Activated T-cell treated with anti-CD3 and anti-CD28 coated beads, Interleukin-2, amount 50 U/mL, for 72 hours (primary cell): ENCODE results near the gene PSMG1. TPM values are rescaled to one million over a fixed set of nuclear protein-coding genes. Genes with fewer than 3 reads are reported as not detected.
"Not testable (repeated sequence)": the region's sequence is repeated elsewhere in the genome, so short reads cannot be mapped to it uniquely, and the experiment has no call there.

Experiments
- ATAC-seq, 2 donors: fragments of 150-1000 bp; cut with Tn5 transposase; replicated peaks in 1 of 2; 2 replicates each; pipeline ENCODE4 v1.10.0; 2021; ENCODE audit warnings: moderate library complexity in 2 of 2, mild to moderate bottlenecking in 1 of 2
- DNase-seq, 2 donors: peaks; one replicate each; pipeline ENCODE4 v3.0.0; 2021 to 2022; ENCODE audit warnings: mixed read lengths in 1 of 2
- H3K27ac Mint-ChIP-seq: one replicate; pipeline ENCODE4 v1.8.0; 2022; ENCODE audit warnings: mild to moderate bottlenecking, moderate library complexity, mixed read lengths
- H3K27me3 Mint-ChIP-seq: one replicate; pipeline ENCODE4 v1.8.0; 2022; ENCODE audit warnings: low read depth, mixed read lengths
- H3K36me3 Mint-ChIP-seq, 2 donors: one replicate each; pipeline ENCODE4 v1.8.0; 2022; ENCODE audit warnings: mixed read lengths in 2 of 2, mild to moderate bottlenecking in 1 of 2; ENCODE audit not compliant: insufficient read depth in 2 of 2
- H3K4me1 Mint-ChIP-seq: one replicate; pipeline ENCODE4 v1.8.0; 2022; ENCODE audit warnings: low read depth, mixed read lengths
- H3K4me3 Mint-ChIP-seq, 2 donors: one replicate each; pipeline ENCODE4 v1.8.0; 2022; ENCODE audit warnings: mild to moderate bottlenecking in 2 of 2, mixed read lengths in 2 of 2, moderate library complexity in 2 of 2
- H3K9me3 Mint-ChIP-seq, 2 donors: one replicate each; pipeline ENCODE4 v1.8.0; 2022; ENCODE audit warnings: mixed read lengths in 2 of 2
- total RNA-seq, 2 donors: library from RNA; stranded (reverse); gene quantifications; one replicate each; pipeline ENCODE4 v1.2.3, GENCODE V29; 2022

Gene PSMG1
- total RNA-seq, 2 donors from 2014 or later, result 98.7 to 113 TPM

GRCh38 chr21:39168800-39169199 is 14.5 kb downstream of the PSMG1 start:
- no peaks in the 10 kb centered on the region for H3K27me3 Mint-ChIP-seq
- DNase-seq (no peak), ATAC-seq (no peak)
- no peaks in the 10 kb centered on the region for H3K4me1 Mint-ChIP-seq
- peaks cover 1 to 6% of the 10 kb centered on the region in 2 donors for H3K9me3 Mint-ChIP-seq
- H3K36me3 Mint-ChIP-seq, result peaks cover 13 to 16% of the 10 kb centered on the region in 2 donors
- H3K4me3 Mint-ChIP-seq, result no peak overlapping the region
- H3K27ac Mint-ChIP-seq, result no peak overlapping the region

GRCh38 chr21:39164523-39164922 is 18.7 kb downstream of the PSMG1 start:
- Mint-ChIP-seq H3K4me1 (no peaks in the 10 kb centered on the region), H3K9me3 (peaks cover 1 to 10% of the 10 kb centered on the region in 2 donors)

GRCh38 chr21:39161064-39161463 is 22.2 kb downstream of the PSMG1 start:
- H3K27ac Mint-ChIP-seq, result no peak overlapping the region
- no peaks in the 10 kb centered on the region for H3K4me1 Mint-ChIP-seq
- no peak for ATAC-seq
- H3K36me3 Mint-ChIP-seq, result peaks cover 1 to 2% of the 10 kb centered on the region in 2 donors
- peaks cover 8% of the 10 kb centered on the region for H3K27me3 Mint-ChIP-seq
- no peak for DNase-seq
- H3K4me3 Mint-ChIP-seq, result no peak overlapping the region
- peaks cover 1 to 8% of the 10 kb centered on the region in 2 donors for H3K9me3 Mint-ChIP-seq

More at GRCh38 chr21:39164523-39164922, 18.7 kb downstream of the PSMG1 start:
- DNase-seq (no peak), ATAC-seq (no peak)
- Mint-ChIP-seq H3K27ac (no peak overlapping the region), H3K36me3 (peaks cover 1 to 7% of the 10 kb centered on the region in 2 donors), H3K4me3 (no peak overlapping the region), H3K27me3 (peaks cover 8% of the 10 kb centered on the region)

GRCh38 chr21:39159342-39160063 is 23.7 kb downstream of the PSMG1 start:
- Mint-ChIP-seq H3K9me3 (peaks cover 0 to 4% of the 10 kb centered on the region in 2 donors), H3K27me3 (peaks cover 8% of the 10 kb centered on the region), H3K36me3 (peaks cover 0 to 1% of the 10 kb centered on the region in 2 donors), H3K4me3 (no peak overlapping the region), H3K27ac (no peak overlapping the region), H3K4me1 (no peaks in the 10 kb centered on the region)
- ATAC-seq, result no peak
- DNase-seq, result no peak

- H3K4me1 Mint-ChIP-seq, DNase-seq, H3K36me3 Mint-ChIP-seq, ATAC-seq, H3K9me3 Mint-ChIP-seq, H3K4me3 Mint-ChIP-seq, H3K27me3 Mint-ChIP-seq, H3K27ac Mint-ChIP-seq: not testable (repeated sequence)
Measured at GRCh38 chr21:39157241-39157640, 26.0 kb downstream of the PSMG1 start.

GRCh38 chr21:39156024-39156423 is 27.2 kb downstream of the PSMG1 start:
- H3K4me1 Mint-ChIP-seq, result no peaks in the 10 kb centered on the region
- H3K36me3 Mint-ChIP-seq, result no peaks in the 10 kb centered on the region
- no peaks in the 10 kb centered on the region for H3K27me3 Mint-ChIP-seq
- ATAC-seq (no peak), DNase-seq (no peak)
- no peaks in the 10 kb centered on the region for H3K9me3 Mint-ChIP-seq
- H3K4me3 Mint-ChIP-seq, result no peak overlapping the region
- no peak overlapping the region for H3K27ac Mint-ChIP-seq

GRCh38 chr21:39155578-39155977 is 27.7 kb downstream of the PSMG1 start:
- Mint-ChIP-seq H3K9me3 (no peaks in the 10 kb centered on the region), H3K4me1 (no peaks in the 10 kb centered on the region), H3K27ac (no peak overlapping the region), H3K27me3 (peaks cover 3% of the 10 kb centered on the region), H3K4me3 (no peak overlapping the region), H3K36me3 (no peaks in the 10 kb centered on the region)
- DNase-seq, result no peak
- no peak for ATAC-seq

- ATAC-seq, result no peak
- peaks cover 10% of the 10 kb centered on the region for H3K27me3 Mint-ChIP-seq
- H3K36me3 Mint-ChIP-seq, result no peaks in the 10 kb centered on the region
- no peak for DNase-seq
- H3K4me1 Mint-ChIP-seq, result no peaks in the 10 kb centered on the region
- no peaks in the 10 kb centered on the region for H3K9me3 Mint-ChIP-seq
- H3K27ac Mint-ChIP-seq, result no peak overlapping the region
- no peak overlapping the region for H3K4me3 Mint-ChIP-seq
Measured at GRCh38 chr21:39153842-39154241, 29.4 kb downstream of the PSMG1 start.

GRCh38 chr21:39153373-39153772 is 29.9 kb downstream of the PSMG1 start:
- Mint-ChIP-seq H3K4me1 (no peaks in the 10 kb centered on the region), H3K9me3 (no peaks in the 10 kb centered on the region), H3K27ac (no peak overlapping the region), H3K27me3 (peaks cover 10% of the 10 kb centered on the region), H3K36me3 (no peaks in the 10 kb centered on the region), H3K4me3 (no peak overlapping the region)
- DNase-seq (no peak), ATAC-seq (no peak)

- Mint-ChIP-seq H3K9me3 (no peaks in the 10 kb centered on the region), H3K4me3 (no peak overlapping the region), H3K27ac (no peak overlapping the region), H3K4me1 (no peaks in the 10 kb centered on the region), H3K27me3 (peaks cover 10% of the 10 kb centered on the region), H3K36me3 (no peaks in the 10 kb centered on the region)
- ATAC-seq (no peak), DNase-seq (no peak)
Measured at GRCh38 chr21:39152271-39152670, 31.0 kb downstream of the PSMG1 start.

- H3K4me1 Mint-ChIP-seq, result no peaks in the 10 kb centered on the region
- H3K27ac Mint-ChIP-seq, result no peak overlapping the region
- no peak for ATAC-seq
- no peak overlapping the region for H3K4me3 Mint-ChIP-seq
- peaks cover 10% of the 10 kb centered on the region for H3K27me3 Mint-ChIP-seq
- no peaks in the 10 kb centered on the region for H3K9me3 Mint-ChIP-seq
- no peak for DNase-seq
- no peaks in the 10 kb centered on the region for H3K36me3 Mint-ChIP-seq
Measured at GRCh38 chr21:39150877-39151276, 32.4 kb downstream of the PSMG1 start.

GRCh38 chr21:39150316-39150715 is 32.9 kb downstream of the PSMG1 start:
- H3K27ac Mint-ChIP-seq, result no peak overlapping the region
- no peaks in the 10 kb centered on the region for H3K36me3 Mint-ChIP-seq
- no peaks in the 10 kb centered on the region for H3K4me1 Mint-ChIP-seq
- peaks cover 10% of the 10 kb centered on the region for H3K27me3 Mint-ChIP-seq
- H3K4me3 Mint-ChIP-seq, result no peak overlapping the region
- no peak for ATAC-seq
- H3K9me3 Mint-ChIP-seq, result no peaks in the 10 kb centered on the region
- DNase-seq, result no peak

- H3K4me3 Mint-ChIP-seq, result no peak overlapping the region
- no peak for ATAC-seq
- no peak for DNase-seq
- H3K36me3 Mint-ChIP-seq, result no peaks in the 10 kb centered on the region
- H3K4me1 Mint-ChIP-seq, result no peaks in the 10 kb centered on the region
- H3K27ac Mint-ChIP-seq, result no peak overlapping the region
- H3K9me3 Mint-ChIP-seq, result no peaks in the 10 kb centered on the region
- H3K27me3 Mint-ChIP-seq, result peaks cover 10% of the 10 kb centered on the region
Measured at GRCh38 chr21:39149882-39150281, 33.4 kb downstream of the PSMG1 start.

- ATAC-seq (no peak), DNase-seq (no peak)
- no peak overlapping the region for H3K4me3 Mint-ChIP-seq
- peaks cover 0 to 1% of the 10 kb centered on the region in 2 donors for H3K9me3 Mint-ChIP-seq
- H3K4me1 Mint-ChIP-seq, result no peaks in the 10 kb centered on the region
- H3K27me3 Mint-ChIP-seq, result peaks cover 10% of the 10 kb centered on the region
- no peak overlapping the region for H3K27ac Mint-ChIP-seq
- H3K36me3 Mint-ChIP-seq, result no peaks in the 10 kb centered on the region
Measured at GRCh38 chr21:39148975-39149374, 34.3 kb downstream of the PSMG1 start.
